ENCODE data around the gene KTI12.
A peak's percentile ranks its signal among the peaks of the same experiment; 100 is the strongest.
"Not testable (repeated sequence)": the region's sequence is repeated elsewhere in the genome, so short reads cannot be mapped to it uniquely, and the experiment has no call there.

The KTI12 gene, protein sequence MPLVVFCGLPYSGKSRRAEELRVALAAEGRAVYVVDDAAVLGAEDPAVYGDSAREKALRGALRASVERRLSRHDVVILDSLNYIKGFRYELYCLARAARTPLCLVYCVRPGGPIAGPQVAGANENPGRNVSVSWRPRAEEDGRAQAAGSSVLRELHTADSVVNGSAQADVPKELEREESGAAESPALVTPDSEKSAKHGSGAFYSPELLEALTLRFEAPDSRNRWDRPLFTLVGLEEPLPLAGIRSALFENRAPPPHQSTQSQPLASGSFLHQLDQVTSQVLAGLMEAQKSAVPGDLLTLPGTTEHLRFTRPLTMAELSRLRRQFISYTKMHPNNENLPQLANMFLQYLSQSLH

DNA sequence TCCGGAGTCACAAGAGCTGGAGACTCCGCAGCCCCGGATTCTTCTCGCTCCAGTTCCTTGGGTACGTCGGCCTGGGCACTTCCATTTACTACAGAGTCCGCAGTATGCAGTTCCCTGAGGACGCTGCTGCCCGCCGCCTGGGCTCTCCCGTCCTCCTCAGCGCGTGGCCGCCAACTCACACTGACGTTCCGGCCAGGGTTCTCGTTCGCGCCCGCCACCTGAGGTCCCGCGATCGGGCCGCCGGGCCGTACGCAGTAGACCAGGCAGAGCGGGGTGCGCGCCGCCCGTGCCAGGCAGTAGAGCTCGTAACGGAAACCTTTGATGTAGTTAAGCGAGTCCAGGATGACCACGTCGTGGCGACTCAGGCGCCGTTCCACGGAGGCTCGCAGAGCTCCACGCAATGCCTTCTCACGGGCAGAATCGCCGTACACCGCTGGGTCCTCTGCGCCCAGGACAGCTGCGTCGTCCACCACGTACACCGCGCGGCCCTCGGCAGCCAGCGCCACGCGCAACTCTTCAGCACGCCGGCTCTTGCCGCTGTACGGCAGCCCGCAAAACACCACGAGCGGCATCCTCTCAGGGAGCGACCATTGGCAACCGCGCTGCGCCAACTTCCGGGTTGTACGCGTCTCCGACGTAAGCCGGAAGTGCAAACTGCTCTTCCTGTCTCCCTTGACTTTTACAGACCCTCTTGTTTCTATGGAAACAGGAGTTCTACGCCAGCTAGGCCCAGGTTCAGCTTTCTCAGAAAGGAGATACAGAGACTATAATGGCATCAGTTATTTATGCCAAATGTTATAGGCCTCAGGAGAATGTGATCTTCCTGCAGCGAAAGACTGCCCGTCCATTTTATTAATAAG, at the start of gene KTI12:
TSS of gene KTI12 (minus strand) at position 621 of the 860 bp plus-strand sequence. CDS start at position 572, 49 bp downstream.
- DNase-seq, result peak; percentile 45

GRCh38 chr1:52080014-52080415, 46.4 kb upstream of the KTI12 start:
- DNase-seq, result no peak

DNA sequence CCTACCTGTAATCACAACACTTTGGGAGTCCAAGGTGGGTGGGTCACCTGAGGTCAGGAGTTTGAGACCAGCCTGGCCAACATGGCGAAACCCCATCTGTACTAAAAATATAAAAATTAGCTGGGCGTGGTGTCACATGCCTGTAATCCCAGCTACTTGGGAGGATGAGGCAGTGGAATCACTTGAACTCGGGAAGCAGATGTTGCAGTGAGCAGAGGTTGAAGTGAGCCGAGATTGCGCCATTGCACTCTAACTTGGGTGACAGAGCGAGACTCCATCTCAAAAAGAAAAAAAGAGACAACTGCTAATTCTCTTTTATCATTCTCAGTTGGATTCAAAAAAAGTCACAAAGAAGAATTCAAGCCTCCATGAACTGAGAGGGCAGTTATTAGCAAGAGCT, 43.7 kb upstream of the KTI12 start:
- not testable (repeated sequence) for DNase-seq

DNA sequence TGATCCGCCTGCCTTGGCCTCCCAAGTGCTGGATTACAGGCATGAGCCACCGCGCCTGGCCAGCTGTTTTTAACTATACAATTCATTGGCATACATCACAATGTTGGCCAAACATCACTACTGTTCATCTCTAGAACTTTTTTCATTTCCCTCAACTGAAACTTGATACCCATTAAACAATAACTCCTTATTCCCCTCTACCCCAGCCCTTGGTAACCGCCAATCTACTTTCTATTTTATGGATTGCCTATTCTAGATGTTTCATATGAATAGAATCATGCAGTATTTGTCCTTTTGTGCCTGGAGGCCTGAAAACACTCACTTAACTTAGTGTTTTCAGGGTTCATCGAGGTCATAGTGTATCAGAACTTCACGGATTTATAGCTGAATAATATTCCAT, 38.7 kb upstream of the KTI12 start:
- no peak for DNase-seq

- DNase-seq, result no peak
Measured at GRCh38 chr1:52070704-52071103, 37.1 kb upstream of the KTI12 start.

GRCh38 chr1:52063192-52063591, 29.6 kb upstream of the KTI12 start:
- DNase-seq, result no peak

DNA sequence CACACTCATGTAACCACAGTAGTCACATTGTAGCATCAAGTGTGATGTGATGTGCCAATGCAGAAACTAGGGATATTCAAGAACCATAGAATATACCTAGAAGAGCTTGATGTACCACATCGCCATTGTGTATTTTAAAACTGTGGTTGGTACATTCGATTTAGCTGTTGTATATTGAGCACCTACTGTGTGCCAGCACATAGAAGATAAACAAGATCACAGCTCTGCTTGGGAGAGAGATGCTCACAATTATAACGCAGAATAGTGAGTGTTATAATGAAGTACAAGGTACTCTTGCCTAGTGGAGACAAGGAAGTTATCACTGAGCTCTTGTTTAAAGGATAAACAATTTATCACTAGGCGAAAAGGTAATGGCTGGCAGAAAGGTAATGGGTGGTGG, 27.2 kb upstream of the KTI12 start:
- DNase-seq, result no peak

GRCh38 chr1:52059888-52060287, 26.3 kb upstream of the KTI12 start:
- DNase-seq, result no peak

DNA sequence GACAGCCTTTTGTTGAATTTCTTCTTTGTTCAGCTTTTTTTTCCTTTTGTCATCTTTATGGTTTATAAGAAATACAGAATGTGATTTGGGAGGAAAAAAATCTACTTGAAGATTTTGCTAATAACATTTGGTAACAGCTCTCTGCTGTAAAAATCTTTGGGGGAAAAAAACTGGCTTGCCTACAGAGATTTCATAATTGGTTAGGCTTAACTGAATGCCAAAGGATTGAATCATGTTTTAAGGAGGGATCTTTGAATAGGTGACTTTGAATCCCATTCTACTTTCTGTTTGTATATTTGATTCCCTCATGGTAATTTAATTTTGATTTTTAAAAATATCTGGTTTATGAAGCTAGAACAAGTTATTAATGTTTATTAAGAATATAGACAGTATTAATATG, 25.7 kb upstream of the KTI12 start:
- DNase-seq, result no peak

DNA sequence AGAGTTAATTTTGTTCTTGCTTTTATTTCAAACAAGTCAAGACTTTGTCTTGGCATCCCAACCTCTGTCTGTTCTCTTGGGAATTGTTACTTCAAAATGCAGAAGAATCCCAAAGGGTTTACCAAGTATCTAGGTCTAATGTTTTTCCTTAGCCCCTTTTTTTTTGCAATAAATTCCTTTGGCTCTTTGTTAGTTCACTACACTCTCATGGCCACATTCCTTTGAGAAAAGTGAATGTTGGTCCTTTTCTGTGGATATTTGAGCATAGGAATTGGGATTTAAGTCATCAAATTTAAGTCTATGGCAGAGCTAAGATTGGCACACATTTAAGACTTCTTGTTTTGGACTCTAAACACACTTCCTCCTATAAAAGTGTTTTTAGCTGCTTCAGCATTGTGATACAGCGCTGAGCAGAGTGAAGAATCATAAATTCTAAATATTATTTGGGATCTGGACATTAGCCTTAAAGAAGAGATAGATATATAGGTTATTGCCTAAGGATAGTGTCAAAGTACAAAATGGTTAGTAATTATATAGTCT, 24.3 kb upstream of the KTI12 start:
- no peak for DNase-seq

DNA sequence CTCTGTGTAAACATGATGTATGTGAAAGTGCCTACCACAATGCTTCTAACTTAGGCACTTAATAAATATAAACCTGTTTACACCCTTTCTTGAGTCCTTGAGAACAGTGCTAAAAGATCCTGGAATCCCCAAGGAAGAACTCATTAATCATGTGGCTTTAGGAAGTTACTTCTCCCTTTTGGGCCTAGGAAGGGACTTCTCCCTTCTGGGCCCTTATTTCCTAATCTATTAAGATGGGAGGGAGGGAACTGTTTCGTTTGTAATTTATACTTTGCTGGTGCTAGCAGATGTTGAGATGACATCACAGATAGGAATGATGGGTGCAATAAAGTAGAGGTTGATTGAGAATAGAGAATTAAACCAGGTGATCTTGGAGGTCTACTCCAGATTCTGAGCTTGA, 23.6 kb upstream of the KTI12 start:
- no peak for DNase-seq

GRCh38 chr1:52056937-52057231, 23.3 kb upstream of the KTI12 start:
- no peak for DNase-seq

DNA sequence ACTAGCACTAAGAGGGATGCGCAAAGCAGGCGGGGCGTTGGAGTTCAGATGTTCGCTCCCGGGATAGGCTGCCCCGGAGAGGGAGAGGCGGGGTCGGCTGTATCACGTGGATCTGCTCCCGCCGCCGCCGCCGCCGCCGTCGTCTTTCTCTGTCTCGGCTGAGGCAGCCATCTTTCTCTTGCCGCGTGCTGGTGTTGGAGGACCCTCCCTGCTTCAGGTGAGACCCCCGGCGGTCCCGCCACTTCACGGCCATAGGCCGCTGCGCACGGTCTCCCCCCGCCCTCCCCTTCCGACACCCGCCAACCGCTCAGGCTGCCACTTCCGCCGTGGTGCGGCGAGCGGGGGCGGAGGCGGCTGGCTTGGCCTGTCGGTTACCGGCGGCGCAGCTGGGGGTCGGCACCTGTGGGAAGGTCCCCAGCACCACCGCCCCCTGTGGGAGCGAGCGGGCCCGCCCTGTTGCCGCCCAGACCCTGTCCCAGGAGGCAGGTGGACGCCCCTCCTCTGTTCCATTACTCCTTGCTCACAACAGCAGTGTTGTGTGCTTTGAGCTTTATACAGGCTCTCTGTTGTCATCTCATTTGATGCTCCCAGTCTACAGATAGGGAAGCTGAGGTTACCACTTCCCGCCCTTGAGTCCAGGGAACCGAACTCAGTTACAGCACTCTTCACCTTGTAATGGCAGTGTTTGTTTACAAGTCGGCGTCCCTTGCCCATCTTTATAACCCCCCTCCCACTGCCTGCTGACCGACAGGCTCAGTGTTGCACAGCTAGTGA, 22.7 kb upstream of the KTI12 start, which contains the start of gene BTF3L4:
TSS of gene BTF3L4 (plus strand) at position 133 of the 774 bp plus-strand sequence. CDS start 3,553 bp downstream, outside the sequence.
- DNase-seq, result peak; percentile 89

- DNase-seq, result no peak
Measured at GRCh38 chr1:52055866-52056162, 22.2 kb upstream of the KTI12 start.

DNA sequence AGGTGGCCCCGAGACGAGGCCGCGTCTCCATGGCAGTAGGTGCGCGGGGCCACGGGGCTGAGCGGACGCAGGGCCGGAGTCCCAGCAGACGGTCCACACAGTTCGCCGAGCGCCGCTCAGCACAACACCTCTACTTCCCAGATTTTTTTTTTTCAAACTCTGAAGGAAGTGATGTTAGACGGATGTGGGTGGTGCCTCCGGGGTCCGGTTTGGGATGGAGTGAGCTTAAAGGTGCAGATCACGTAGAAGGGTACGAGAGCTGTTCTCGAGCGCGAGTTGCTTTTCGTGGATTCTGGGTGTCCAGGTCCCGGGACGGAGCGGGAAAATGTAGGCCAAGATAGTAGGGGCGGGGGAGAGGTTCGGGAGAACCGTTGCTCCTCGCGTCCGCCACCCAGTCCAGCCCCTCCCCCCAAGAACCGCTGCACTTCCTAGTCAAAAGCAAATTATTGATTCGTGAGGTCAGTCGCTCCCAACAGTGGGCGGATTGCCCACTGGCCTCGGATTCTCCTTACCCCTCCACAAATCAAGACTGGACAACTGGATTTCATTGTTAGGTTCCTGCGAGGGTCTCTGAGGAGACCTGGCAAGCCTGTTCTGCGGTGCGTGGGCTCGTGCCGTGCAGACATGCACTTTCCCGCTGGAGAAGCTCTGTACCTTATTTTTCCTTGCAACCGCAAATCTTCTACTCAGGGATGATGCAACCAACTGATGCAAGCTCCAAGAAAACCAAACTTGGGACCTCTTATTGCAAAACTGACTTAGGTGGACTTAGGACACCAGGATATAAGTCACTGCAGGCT, 21.7 kb upstream of the KTI12 start, which contains the start of gene TXNDC12:
TSS of gene TXNDC12 (minus strand) at position 126 of the 800 bp plus-strand sequence. CDS start at position 31, 95 bp downstream.
- peak; percentile 73 for DNase-seq

DNA sequence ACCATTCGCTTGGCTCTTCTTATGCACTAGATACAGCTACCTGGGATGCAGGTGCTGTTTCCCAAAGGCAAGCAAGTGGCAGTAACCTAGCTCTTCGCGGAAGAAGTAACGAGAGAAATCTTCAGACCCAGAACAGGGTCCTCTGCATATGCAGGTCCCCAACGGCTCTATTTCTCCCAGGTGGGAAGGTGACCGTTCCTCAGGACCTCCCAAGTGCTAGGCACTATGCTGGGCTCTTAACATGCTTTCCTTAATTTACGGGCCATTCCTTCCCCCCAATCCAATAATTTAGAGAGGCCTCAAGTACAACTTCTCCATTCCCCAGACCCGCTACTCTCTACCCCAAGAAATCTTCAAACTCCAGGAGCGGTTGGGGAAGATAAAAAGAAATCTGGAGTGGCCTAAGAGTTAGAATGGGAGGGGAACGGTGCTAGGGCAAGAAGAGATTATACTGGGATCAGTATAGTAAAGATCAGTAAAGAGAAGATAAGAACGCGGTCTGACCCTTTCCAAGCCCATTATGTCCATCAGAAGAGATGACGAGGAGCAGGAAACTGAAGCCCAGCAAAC, 21.0 kb upstream of the KTI12 start:
- no peak for DNase-seq

DNA sequence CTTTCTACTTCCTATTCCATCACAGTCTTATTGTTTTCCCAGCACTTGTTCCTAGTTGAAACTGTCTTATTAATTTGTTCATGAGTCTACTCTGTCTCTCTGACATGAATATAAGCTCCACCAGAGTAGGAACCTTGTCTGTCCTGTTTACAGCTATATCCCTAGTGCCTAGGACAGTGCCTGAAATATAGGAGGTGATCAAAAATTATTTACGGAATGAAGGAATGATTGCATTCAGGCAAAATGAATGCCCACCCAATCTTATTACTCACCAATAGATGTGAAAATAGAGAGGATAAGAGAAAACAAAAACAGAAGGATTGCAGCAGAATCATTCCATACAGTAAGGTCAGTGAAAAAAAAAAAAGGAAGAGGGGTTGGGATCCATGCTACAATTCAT, 20.3 kb upstream of the KTI12 start:
- DNase-seq, result no peak

DNA sequence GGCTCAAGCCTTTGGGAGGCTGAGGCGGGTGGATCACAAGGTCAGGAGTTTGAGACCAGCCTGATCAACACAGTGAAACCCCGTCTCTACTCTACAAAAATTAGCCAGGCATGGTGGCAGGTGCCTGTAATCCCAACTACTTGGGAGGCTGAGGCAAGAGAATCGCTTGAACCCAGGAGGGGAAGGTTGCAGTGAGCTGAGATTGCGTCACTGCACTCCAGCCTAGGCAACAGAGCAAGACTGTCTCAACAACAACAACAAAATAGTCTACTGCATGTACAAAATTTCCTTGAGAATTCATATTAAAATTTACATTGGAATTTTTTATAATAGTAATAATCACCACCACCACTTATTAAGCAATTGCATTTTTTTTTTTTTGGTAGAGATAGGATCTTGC, 15.7 kb upstream of the KTI12 start:
- DNase-seq, result not testable (repeated sequence)

- DNase-seq, result not testable (repeated sequence)
Measured at GRCh38 chr1:52045666-52046195, 12.1 kb upstream of the KTI12 start.

DNA sequence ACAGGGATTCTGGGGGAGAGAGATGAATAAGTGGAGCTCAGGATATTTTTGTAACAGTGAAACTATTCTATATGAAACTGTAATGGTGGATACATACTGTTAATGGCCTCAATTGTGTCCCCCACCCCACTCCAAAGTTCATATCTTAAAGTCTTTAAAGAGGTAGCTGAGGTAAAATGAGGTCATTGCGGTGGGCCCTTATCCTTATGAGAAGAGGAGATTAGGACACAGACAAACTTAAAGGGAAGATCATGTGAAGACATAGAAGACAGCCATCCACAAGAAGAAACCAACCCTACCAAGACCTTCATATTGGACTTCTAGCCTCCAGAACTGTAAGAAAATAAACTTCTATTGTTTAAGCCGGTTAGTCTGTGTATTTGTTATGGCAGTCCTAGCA, 11.6 kb upstream of the KTI12 start:
- DNase-seq, result no peak

DNA sequence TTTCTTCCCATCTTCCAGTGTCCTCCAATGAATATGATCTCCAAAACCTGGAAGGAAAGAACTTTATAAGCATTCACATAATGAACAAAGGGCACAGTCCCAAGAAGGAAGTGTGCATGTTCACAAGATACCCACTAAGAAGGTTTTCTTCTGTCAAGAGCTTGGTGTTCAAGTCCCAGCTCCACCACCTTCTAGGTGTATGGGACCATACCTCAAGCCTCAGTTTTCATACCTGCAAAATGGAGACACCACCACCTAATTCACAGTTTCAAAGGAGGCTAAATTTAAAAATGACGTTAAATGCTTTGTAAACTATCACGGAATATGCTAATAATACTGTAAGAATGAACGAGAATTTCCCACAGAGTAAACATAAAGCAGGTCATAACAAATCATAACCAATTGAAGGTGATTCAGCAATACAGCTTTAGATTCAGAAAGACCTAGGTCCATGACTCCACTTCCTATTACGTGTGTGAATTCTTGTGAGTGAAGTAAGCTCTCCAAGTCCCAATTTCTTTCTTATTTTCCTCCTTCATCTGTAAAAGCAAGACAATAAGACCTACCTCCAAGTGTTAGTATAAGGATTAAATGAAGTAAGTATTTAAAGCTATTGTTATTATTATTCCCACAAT, 8.1 kb upstream of the KTI12 start:
- DNase-seq, result no peak

Data from NCI-H2081 treated with DMSO at 0.1 percent for 48 hours (cell line).